Ishikawa (cell line): ENCODE results near the gene APEX1.

Experiments
- CEBPB ChIP-seq: IDR thresholded peaks from 2 replicates; pipeline ENCODE4 v1.6.1; 2012
- RAD21 ChIP-seq: IDR thresholded peaks from 2 replicates; pipeline ENCODE4 v1.6.1; 2012; ENCODE audit warnings: low read depth
- YY1 ChIP-seq: IDR thresholded peaks from 2 replicates; pipeline ENCODE4 v1.6.1; 2012; ENCODE audit warnings: low read depth

GRCh38 chr14:20422886-20423285, 32.1 kb upstream of the APEX1 start:
- TF ChIP-seq CEBPB = no peak
- no peak for TF ChIP-seq YY1
- TF ChIP-seq RAD21 = no peak
